Measurements from ENCODE around the gene ACO1.

Gene ACO1

DNA sequence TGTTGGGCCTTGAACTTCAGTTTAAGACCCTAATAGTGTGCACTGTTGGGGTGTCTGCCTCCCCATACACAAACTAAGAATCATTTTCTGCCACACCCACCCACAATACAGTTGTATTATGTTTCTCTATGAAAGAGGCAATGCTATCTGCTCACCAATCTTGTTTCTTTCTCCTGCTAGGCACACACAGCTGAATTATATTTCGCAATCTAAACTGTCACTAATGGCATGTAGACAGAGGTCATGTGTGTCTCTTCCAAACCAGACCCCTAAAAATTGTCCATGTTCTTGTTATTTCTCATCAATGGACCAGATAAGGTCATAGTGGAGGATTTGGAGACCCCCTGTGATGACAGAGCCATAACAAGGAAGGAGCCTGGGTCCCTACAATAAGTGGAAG, 84.3 kb downstream of the ACO1 start (continued):
- TF ChIP-seq HIC1 (tag by site-specific recombination; IDR thresholded peaks at IDR 0.05) (no peak), ZNF621 (tag by site-specific recombination; IDR thresholded peaks at IDR 0.05) (no peak), PRDM10 (tag by site-specific recombination; IDR thresholded peaks at IDR 0.05) (no peak), ZEB2 (tag by site-specific recombination; IDR thresholded peaks at IDR 0.05) (no peak), ZNF48 (tag by site-specific recombination; IDR thresholded peaks at IDR 0.05) (no peak), WT1 (tag by site-specific recombination; IDR thresholded peaks at IDR 0.05) (no peak), ZNF596 (tag by site-specific recombination; IDR thresholded peaks at IDR 0.05) (no peak), HOXA7 (CRISPR knock-in tag; IDR thresholded peaks at IDR 0.05; ENCODE audit: borderline replicate concordance) (no peak), HOXC10 (CRISPR knock-in tag; IDR thresholded peaks at IDR 0.05) (no peak), GLI4 (tag by site-specific recombination; IDR thresholded peaks at IDR 0.05) (no peak), ZNF366 (tag by site-specific recombination; conservative IDR thresholded peaks at IDR 0.05) (no peak)
- TF ChIP-seq, protein P1, sequence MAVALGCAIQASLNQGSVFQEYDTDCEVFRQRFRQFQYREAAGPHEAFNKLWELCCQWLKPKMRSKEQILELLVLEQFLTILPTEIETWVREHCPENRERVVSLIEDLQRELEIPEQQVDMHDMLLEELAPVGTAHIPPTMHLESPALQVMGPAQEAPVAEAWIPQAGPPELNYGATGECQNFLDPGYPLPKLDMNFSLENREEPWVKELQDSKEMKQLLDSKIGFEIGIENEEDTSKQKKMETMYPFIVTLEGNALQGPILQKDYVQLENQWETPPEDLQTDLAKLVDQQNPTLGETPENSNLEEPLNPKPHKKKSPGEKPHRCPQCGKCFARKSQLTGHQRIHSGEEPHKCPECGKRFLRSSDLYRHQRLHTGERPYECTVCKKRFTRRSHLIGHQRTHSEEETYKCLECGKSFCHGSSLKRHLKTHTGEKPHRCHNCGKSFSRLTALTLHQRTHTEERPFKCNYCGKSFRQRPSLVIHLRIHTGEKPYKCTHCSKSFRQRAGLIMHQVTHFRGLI (tag by site-specific recombination; IDR thresholded peaks at IDR 0.05) = no peak

GRCh38 chr9:32472344-32472743, 87.9 kb downstream of the ACO1 start:
- peaks cover 4 to 28% of the 10 kb centered on the region in 2 experiments; a peak in 2 of 3 replicates for H3K36me3 ChIP-seq (ENCODE audit: control insufficient read depth in 2 of 2, insufficient read depth in 1 of 2, low read length in 2 of 2)
- ChIA-PET POLR2A (no interaction called here), CTCF (no interaction called here)
- H3K4me3 ChIP-seq (ENCODE audit: low read depth, low read length) = no peak overlapping the region
- no peaks in the 10 kb centered on the region for H3K9me3 ChIP-seq (ENCODE audit: control insufficient read depth, insufficient read depth, low read depth, low read length)
- H3K27ac ChIP-seq (ENCODE audit: extremely low read depth, low read depth, low read length) = no peak overlapping the region
- H3K4me1 ChIP-seq (ENCODE audit: control insufficient read depth, insufficient read depth, low read length) = no peaks in the 10 kb centered on the region
- TF ChIP-seq ZNF10 (tag by site-specific recombination; IDR thresholded peaks at IDR 0.05) (peak; percentile 97), ZNF621 (tag by site-specific recombination; IDR thresholded peaks at IDR 0.05) (no peak), KLF9 (tag by site-specific recombination; IDR thresholded peaks at IDR 0.05; ENCODE audit: low read depth) (no peak)

DNA sequence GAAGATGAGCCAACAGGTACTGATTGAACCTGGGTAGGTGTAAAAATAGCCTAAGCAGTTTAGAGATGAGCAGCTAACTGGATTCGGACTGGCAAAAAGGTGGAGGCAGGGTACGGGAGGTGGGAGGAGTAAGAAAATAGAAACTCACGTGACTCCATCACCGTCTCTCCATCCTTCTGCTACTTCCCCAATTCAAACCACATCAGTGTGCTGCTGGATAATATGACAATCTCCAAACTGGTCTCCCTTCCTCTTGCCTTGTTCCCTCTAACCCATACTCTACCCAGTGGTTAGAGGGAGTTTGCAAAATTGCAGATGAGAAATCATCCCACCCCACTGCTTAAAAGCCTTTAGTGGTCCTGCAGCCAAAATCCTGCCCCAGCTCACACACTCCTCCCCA, 98.9 kb downstream of the ACO1 start:
- H3K4me3 ChIP-seq (ENCODE audit: low read depth, low read length) = no peak overlapping the region
- H3K36me3 ChIP-seq (ENCODE audit: control insufficient read depth in 2 of 2, insufficient read depth in 1 of 2, low read length in 2 of 2) = peaks cover 0 to 64% of the 10 kb centered on the region in 2 experiments; a peak in 1 of 3 replicates
- H3K27ac ChIP-seq (ENCODE audit: extremely low read depth, low read depth, low read length) = no peak overlapping the region
- H3K9me3 ChIP-seq (ENCODE audit: control insufficient read depth, insufficient read depth, low read depth, low read length) = no peaks in the 10 kb centered on the region
- POLR2A ChIA-PET = no interaction called here
- no peaks in the 10 kb centered on the region for H3K4me1 ChIP-seq (ENCODE audit: control insufficient read depth, insufficient read depth, low read length)
- CTCF ChIA-PET = interaction anchor here (1.6 kb wide), 1 partner anchor 9 kb away, joined by 3 read pairs; no protein-coding TSS in a partner anchor
- TF ChIP-seq, protein P2, sequence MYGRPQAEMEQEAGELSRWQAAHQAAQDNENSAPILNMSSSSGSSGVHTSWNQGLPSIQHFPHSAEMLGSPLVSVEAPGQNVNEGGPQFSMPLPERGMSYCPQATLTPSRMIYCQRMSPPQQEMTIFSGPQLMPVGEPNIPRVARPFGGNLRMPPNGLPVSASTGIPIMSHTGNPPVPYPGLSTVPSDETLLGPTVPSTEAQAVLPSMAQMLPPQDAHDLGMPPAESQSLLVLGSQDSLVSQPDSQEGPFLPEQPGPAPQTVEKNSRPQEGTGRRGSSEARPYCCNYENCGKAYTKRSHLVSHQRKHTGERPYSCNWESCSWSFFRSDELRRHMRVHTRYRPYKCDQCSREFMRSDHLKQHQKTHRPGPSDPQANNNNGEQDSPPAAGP (tag by site-specific recombination; IDR thresholded peaks at IDR 0.05) = no peak
- no peak for TF ChIP-seq ZNF311 (tag by site-specific recombination; IDR thresholded peaks at IDR 0.05; ENCODE audit: borderline replicate concordance)
- TF ChIP-seq ZNF292 (tag by site-specific recombination; IDR thresholded peaks at IDR 0.05; ENCODE audit: borderline replicate concordance, low read depth) = no peak
- TF ChIP-seq, protein P3, sequence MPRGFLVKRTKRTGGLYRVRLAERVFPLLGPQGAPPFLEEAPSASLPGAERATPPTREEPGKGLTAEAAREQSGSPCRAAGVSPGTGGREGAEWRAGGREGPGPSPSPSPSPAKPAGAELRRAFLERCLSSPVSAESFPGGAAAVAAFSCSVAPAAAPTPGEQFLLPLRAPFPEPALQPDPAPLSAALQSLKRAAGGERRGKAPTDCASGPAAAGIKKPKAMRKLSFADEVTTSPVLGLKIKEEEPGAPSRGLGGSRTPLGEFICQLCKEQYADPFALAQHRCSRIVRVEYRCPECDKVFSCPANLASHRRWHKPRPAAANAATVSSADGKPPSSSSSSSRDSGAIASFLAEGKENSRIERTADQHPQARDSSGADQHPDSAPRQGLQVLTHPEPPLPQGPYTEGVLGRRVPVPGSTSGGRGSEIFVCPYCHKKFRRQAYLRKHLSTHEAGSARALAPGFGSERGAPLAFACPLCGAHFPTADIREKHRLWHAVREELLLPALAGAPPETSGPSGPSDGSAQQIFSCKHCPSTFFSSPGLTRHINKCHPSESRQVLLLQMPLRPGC (tag by site-specific recombination; IDR thresholded peaks at IDR 0.05) = no peak
- TF ChIP-seq PRDM10 (tag by site-specific recombination; IDR thresholded peaks at IDR 0.05) = no peak
- no peak for TF ChIP-seq ZNF48 (tag by site-specific recombination; IDR thresholded peaks at IDR 0.05)
- no peak for TF ChIP-seq ZNF23 (tag by site-specific recombination; IDR thresholded peaks at IDR 0.05; ENCODE audit: borderline replicate concordance)
